ENCODE results near the gene UBE2V1.
"Not testable (repeated sequence)": the region's sequence is repeated elsewhere in the genome, so short reads cannot be mapped to it uniquely, and the experiment has no call there.

The UBE2V1 gene

GRCh38 chr20:50138120-50138478, 25.1 kb upstream of the UBE2V1 start:
- DNase-seq: no peak

GRCh38 chr20:50137702-50138101, 24.8 kb upstream of the UBE2V1 start:
- DNase-seq: peak in 6 of 51 donors; percentile 20 to 60 (median 28)

DNA sequence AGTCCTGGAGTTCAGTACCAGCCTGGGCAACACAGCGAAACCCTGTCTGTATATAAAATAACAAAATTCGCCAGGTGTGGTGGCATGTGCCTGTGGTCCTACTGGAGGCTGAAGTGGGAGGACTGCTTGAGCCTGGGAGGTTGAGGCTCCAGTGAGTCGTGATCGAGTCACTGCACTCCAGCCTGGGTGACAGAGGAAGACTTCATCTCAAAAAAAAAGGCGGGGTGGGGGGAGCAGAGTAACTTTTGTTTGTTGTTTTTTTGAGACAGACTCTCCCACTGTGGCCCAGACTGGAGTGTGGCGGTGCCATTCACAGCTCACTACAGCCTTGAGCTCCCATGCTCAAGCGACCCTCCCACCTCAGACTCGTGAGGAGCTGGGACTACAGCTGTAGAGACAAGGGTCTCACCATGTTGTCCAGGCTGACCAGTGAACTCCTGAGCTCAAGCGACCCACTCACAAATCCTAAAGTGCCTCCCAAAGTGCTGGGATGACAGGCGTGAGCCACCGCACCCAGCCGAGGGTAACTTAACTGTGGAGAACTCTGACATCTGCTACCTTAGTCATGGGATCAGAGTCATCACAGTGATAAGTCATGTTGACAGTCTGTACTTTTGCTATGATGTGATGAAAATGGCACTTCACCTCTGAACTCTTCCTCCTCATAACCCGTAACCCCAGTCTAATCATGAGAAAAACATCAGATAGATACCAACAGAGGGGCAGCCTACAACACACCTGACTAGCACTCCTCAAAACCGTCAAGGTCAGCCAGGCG, 24.1 kb upstream of the UBE2V1 start:
- DNase-seq: no peak

DNA sequence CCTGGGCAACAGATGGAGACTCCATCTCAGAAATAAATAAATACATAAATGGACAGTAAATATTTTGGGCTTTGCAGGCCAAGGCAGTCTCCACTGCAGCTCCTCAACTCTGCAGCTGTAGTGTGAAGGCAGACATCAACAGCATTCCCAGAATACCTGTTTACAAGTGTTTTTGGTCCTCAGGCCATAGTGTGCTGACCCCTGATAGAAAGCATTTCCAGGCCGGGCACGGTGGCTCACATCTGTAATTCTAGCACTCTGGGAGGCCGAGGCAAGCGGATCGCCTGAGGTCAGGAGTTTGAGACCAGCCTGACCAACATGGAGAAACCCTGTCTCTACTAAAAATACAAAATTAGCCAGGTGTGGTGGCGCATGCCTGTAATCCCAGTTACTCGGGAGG, 22.2 kb upstream of the UBE2V1 start:
- not testable (repeated sequence) for DNase-seq

DNA sequence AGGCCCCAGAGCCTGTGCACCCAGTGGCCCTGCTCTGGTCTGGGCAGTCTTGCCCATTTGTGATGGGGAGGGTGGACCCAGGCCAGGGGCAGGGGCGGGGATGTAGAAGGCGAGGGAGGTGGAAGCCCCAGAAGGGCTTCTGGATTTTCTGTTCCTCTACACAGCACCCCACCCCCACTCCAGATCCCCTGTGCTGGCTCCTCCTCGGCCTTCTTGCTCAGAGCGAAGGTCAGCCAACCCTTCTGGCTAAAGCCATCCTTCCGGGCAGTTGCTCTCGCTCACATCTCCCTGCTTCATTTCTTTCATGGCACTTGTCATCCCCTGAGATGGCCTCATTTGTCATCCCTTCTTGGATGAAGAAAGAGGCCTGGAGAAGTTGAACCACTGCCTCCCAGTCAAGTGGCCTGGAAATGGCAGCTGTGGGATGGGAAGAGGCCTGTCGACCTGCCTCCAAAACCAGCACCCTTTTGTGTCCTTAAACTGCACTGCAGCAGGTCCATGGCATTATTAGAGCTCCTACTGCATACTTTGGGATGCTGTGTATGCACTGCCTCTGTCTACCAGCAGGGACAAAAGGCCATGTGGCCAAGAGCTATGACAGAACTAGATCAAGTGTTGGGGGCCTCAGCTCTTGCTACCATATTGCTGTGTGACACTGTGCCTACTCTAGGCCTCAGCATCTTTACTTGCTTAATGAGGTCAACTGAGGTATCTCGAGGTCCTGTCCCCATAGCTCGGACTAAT, 20.7 kb upstream of the UBE2V1 start:
- DNase-seq: peak in 1 of 51 donors; percentile 6

- no peak for DNase-seq
These were observed 20.1 kb upstream of the UBE2V1 start for GRCh38 chr20:50133041-50133440.

DNA sequence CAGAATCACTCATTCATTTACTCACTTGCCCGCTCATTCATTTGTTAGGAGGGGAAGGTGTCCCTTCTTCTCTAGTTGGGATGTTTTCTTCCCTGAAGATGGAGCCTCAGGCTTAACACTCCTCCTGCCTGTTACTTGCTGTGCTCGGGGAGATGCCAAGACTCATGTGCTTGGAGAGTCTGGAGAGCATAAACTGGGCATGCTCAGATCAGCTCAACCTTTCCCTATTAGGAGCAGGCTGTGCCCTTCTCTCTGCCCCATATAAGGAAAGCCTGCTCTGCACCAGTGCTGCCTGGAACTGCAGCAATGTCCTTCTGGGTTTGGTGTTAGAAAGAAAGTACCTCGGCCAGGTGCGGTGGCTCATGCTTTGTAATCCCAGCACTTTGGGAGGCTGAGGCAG, 18.0 kb upstream of the UBE2V1 start:
- no peak for DNase-seq

GRCh38 chr20:50130356-50130723, 17.4 kb upstream of the UBE2V1 start:
- no peak for DNase-seq

- DNase-seq: no peak
These were observed 16.9 kb upstream of the UBE2V1 start for GRCh38 chr20:50129662-50130355.

- DNase-seq: no peak
These were observed 15.6 kb upstream of the UBE2V1 start for GRCh38 chr20:50128520-50128905.

- DNase-seq: no peak
These were observed 14.9 kb upstream of the UBE2V1 start for GRCh38 chr20:50127587-50128519.

- no peak for DNase-seq
These were observed 13.7 kb upstream of the UBE2V1 start for GRCh38 chr20:50126662-50127061.

DNA sequence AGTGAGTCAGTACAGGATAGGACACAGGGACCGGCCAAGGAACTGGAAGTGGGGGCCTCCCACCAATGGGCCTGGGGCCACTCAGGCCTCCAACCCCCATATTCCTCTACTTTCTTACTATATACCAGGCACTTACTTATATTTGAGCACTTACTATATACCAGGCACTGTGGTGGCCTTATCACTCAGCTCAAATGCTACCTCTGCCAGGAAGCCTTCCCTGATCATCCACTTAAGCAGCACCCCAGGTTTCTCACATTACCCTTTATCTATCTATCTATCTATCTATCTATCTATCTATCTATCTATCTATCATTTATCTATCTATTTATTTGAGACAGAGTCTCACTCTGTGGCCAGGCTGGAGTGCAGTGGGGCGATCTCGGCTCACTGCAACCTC, 12.3 kb upstream of the UBE2V1 start:
- no peak for DNase-seq

DNA sequence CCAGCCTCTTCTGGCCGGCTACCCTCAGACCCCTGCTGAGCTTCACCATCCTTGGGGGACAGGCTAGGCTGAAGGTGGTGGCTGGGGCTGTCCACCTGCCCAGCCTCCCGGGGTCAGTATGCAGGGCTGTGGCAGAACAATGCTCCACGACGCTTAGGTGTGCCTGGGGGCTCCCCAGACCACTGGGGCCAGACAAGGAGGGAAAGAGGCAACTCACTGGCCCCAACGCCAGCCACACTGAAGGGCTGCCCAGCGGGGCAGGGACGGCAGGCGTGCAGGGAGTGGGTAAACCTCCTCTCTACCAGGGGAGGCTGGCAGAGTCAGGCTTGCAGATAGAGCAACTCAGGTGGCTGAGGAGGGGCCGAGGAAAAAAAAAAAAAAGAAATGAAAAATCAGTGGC, 11.5 kb upstream of the UBE2V1 start:
- no peak for DNase-seq

DNA sequence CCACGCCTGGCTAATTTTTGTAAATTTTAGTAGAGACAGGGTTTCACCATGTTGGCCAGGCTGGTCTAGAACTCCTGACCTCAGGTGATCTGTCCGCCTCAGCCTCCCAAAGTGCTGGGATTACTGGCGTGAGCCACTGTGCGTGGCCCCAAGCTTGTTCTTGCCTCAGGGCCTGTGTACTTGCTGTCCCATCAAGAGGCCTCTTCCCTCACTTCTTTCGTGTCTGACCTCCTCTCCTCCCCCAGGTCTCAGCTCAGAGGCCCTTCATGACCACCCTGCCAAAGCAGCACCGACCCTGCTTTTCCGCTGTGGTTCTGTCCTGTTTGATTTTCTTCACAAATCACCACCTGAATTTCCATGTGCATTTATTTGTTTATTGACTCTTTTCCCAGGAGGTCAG, 10.5 kb upstream of the UBE2V1 start:
- DNase-seq: no peak

GRCh38 chr20:50122763-50123162, 9.8 kb upstream of the UBE2V1 start:
- no peak for DNase-seq

DNA sequence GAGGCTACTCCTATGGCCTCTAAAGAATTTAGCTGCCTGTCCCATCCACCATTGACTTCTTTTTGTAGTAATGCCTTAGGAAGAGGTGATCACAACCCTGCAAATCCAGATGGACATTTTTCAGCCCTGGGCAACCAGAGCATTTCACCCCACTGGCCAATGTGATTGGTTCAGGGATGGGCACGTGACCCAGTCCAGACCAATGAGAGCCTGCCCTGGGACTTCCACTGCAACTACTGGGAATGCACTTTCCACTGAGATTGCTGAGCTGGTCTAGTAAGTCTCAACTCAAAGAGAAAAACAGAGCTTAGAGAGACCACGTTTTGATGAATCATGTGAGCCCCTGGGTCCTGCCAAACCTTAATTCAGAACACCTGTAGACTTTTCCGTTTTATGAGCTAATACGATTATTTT, 8.9 kb upstream of the UBE2V1 start:
- DNase-seq: no peak

DNA sequence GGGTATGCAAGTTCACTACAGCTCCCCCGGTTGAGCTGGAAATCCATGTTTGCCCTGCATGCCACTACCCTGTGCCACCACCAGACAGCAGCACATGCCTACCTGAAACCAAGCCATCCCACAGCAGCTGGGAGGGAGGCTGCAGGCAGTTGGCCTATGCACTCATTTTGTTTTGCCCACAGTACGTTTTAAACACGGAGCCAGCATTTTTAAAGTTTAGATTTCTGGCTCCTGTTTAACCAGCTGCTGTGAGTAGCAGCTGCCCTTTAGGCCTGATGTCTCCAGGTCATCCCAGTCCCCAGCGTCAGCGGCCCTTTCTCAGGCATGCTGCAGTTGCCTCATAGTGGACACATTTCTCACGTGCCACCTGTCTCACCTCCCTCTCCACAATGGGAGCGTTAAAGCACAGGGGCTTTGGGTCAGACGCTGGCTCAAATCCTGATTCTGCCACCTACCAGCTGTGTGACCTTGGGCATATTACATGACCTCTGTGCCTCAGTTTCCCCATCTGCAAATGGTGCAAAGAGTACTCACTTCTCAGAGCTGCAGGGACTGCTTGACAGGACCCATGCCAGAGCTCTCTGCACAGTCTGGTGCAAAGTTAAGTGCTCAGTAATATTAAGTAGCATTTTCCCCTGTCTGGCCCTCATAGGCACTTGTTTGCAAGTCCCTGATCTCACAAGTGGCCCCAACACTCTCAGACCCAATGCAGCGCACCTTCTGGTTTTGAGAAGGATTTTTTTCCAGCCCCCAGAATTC, 8.2 kb upstream of the UBE2V1 start:
- peak in 43 of 51 donors; percentile 4 to 82 (median 44) for DNase-seq

- DNase-seq: no peak
These were observed 5.3 kb upstream of the UBE2V1 start for GRCh38 chr20:50118203-50118602.

DNA sequence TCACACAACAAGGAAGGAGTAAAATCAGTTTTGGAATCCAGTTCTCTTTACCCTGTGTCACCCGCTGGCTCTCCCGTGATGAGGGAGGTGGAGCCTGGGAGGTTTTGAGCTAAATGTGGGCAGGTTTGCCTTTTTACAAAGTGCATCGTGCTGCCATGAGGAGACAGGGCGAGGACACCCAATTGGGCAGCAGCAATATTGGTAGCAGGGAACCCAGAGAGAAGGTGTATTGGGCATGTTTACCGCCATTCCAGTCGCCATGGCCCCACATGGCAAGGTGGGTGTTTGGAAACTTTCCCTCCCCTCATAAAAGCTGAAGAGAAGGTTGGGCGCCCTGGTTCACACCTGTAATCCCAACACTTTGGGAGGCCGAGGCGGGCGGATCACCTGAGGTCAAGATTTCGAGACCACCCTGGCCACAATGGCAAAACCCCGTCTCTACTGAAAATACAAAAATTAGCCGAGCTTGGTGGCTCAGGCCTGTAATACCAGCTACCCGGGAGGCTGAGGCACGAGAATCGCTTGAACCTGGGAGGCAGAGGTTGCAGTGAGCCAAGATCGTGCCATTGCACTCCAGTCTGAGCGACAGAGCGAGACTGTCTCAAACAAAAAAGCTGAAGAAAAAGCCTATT, 3.5 kb upstream of the UBE2V1 start:
- peak in 2 of 51 donors; percentile 23 to 35 for DNase-seq
